Esophagus muscularis mucosa (tissue), 4 donors: Measurements from ENCODE around the gene SEMA6C. TPM values are rescaled to one million over a fixed set of nuclear protein-coding genes. Genes with fewer than 3 reads are reported as not detected.

Experiments used
- DNase-seq: peaks from one replicate; pipeline ENCODE4 v3.0.0-alpha.2; 2017; ENCODE audit errors: extremely low spot score
- H3K27ac ChIP-seq, 4 donors: fragments of 200-600 bp; sonication (generic); replicated peaks in 1 of 4; 1 replicate in 3 of 4; 2 replicates in 1 of 4; pipeline ENCODE4 v1.5.1; 2016 to 2019; ENCODE audit warnings: mild to moderate bottlenecking in 1 of 4
- H3K27me3 ChIP-seq, 4 donors: fragments of 200-600 bp; sonication (generic); one replicate each; pipeline versions ENCODE4 v1.5.1 to v1.6.0; 2016 to 2019
- H3K36me3 ChIP-seq, 4 donors: fragments of 200-600 bp; sonication (generic); one replicate each; pipeline ENCODE4 v1.5.1; 2016 to 2019
- H3K4me1 ChIP-seq, 4 donors: fragments of 200-600 bp; sonication (generic); one replicate each; pipeline ENCODE4 v1.5.1; 2016 to 2019
- H3K4me3 ChIP-seq, 4 donors: fragments of 200-600 bp; sonication (generic); 1 replicate in 2 of 4; 2 replicates in 2 of 4; pipeline ENCODE4 v1.5.1; 2016 to 2019; ENCODE audit warnings: mild to moderate bottlenecking in 4 of 4, moderate library complexity in 1 of 4
- H3K9me3 ChIP-seq, 4 donors: fragments of 200-600 bp; sonication (generic); 1 replicate in 3 of 4; 2 replicates in 1 of 4; pipeline ENCODE4 v1.5.1; 2016 to 2019
- CTCF ChIP-seq, 3 experiments: fragments of 200-600 bp in 2 of 3; fragments of 450-650 bp in 1 of 3; sonication (generic) in 2 of 3; IDR thresholded peaks; one replicate each; pipeline ENCODE4 v1.5.1; 2017 to 2019; ENCODE audit warnings: antibody characterized with exemption in 3 of 3, mild to moderate bottlenecking in 2 of 3, moderate library complexity in 1 of 3
- EP300 ChIP-seq: sonication (generic); formaldehyde crosslinking; IDR thresholded peaks from one replicate; pipeline ENCODE4 v1.6.1; 2017; ENCODE audit warnings: antibody characterized with exemption
- POLR2A ChIP-seq: fragments of 450-650 bp; IDR thresholded peaks from one replicate; pipeline ENCODE4 v1.6.1; 2017; ENCODE audit warnings: antibody characterized with exemption, moderate library complexity, mild to moderate bottlenecking, low read depth
- POLR2AphosphoS5 ChIP-seq, 2 donors: sonication (generic); formaldehyde crosslinking; IDR thresholded peaks; one replicate each; pipeline ENCODE4 v1.6.1; 2017; ENCODE audit warnings: antibody characterized with exemption in 2 of 2
- WGBS: methylation state at CpG from one replicate; pipeline ENCODE4 v1.1.5; 2018; 5-methylcytosine and 5-hydroxymethylcytosine counted together
- intact Hi-C: fragments of 100-400 bp; cut with DNase I; formaldehyde crosslinking; loops from one replicate; pipeline ENCODE4 v1.15.1; 2023
- total RNA-seq, 4 donors: library from RNA; depleted of rRNA; stranded (reverse); fragments of >200 nt; gene quantifications; one replicate each; pipeline versions ENCODE4 v1.1.0 to v1.2.1, GENCODE V29; 2016

The SEMA6C gene
- total RNA-seq, 4 donors from 2014 or later: 5.3 to 12.2 (median 7.3) TPM

GRCh38 chr1:151166505-151166956 is 20.1 kb upstream of the SEMA6C start:
- no peak for DNase-seq
- intact Hi-C loops: no loop called here
- peak overlapping the region; percentile 65 to 88 (median 70) for H3K4me3 ChIP-seq
- H3K36me3 ChIP-seq: peaks cover 16 to 50% (median 35%) of the 10 kb centered on the region in 4 donors
- no peaks in the 10 kb centered on the region for H3K9me3 ChIP-seq
- H3K27ac ChIP-seq: peak overlapping the region; percentile 85 to 93 (median 88)
- TF ChIP-seq POLR2AphosphoS5 (IDR thresholded peaks at IDR 0.05) (no peak), POLR2A (no peak), EP300 (no peak)
- no peaks in the 10 kb centered on the region for H3K27me3 ChIP-seq
- H3K4me1 ChIP-seq: peaks cover 19 to 41% (median 39%) of the 10 kb centered on the region in 4 donors
- 4% methylated on average over 15 of the region's 15 CpGs for WGBS

GRCh38 chr1:151165738-151166504 is 19.5 kb upstream of the SEMA6C start, which contains the start of the genes LYSMD1 and SCNM1:
LYSMD1 (minus strand) TSS chr1:151165902; CDS start chr1:151165258, 644 bp downstream.
SCNM1 (plus strand) TSS chr1:151166144; CDS start chr1:151166153, 9 bp downstream.
- peaks cover 19 to 43% (median 40%) of the 10 kb centered on the region in 4 donors for H3K4me1 ChIP-seq

GRCh38 chr1:151165281-151165737 is 18.9 kb upstream of the SEMA6C start:
- Histone ChIP-seq H3K4me1 (peaks cover 19 to 49% (median 46%) of the 10 kb centered on the region in 4 donors), H3K9me3 (no peaks in the 10 kb centered on the region), H3K4me3 (peak overlapping the region; percentile 65 to 88 (median 70)), H3K36me3 (peaks cover 26 to 50% (median 42%) of the 10 kb centered on the region in 4 donors), H3K27ac (peak overlapping the region; percentile 85 to 93 (median 88)), H3K27me3 (no peaks in the 10 kb centered on the region)
- TF ChIP-seq POLR2AphosphoS5 (IDR thresholded peaks at IDR 0.05): peak in 1 of 2 donors; percentile 8
- TF ChIP-seq CTCF (IDR thresholded peaks at IDR 0.05): peak in 1 of 3 experiments; percentile 1
- TF ChIP-seq EP300: no peak
- no peak for TF ChIP-seq POLR2A
- no peak for DNase-seq
- intact Hi-C loops: no loop called here
- WGBS: 12% methylated on average over 15 of the region's 15 CpGs

More at GRCh38 chr1:151165738-151166504, 19.5 kb upstream of the SEMA6C start, which contains the start of the genes LYSMD1 and SCNM1:
- intact Hi-C loops: no loop called here
- no peak for TF ChIP-seq POLR2A
- TF ChIP-seq CTCF (IDR thresholded peaks at IDR 0.05): peak in 2 of 3 experiments; percentile 19 to 47
- peak; percentile 92 to 99 for TF ChIP-seq POLR2AphosphoS5 (IDR thresholded peaks at IDR 0.05)
- no peak for TF ChIP-seq EP300
- Histone ChIP-seq H3K4me3 (peak within 1 kb of the TSS; percentile 65 to 88 (median 70)), H3K27ac (peak within 1 kb of the TSS; percentile 85 to 93 (median 88)), H3K27me3 (no peaks in the 10 kb centered on the region), H3K36me3 (peaks cover 21 to 50% (median 39%) of the 10 kb centered on the region in 4 donors), H3K9me3 (no peaks in the 10 kb centered on the region)
- under 1% methylated on average over 38 of the region's 38 CpGs for WGBS
- peak; percentile 99 for DNase-seq

- Histone ChIP-seq H3K4me1 (peaks cover 19 to 50% (median 46%) of the 10 kb centered on the region in 4 donors), H3K4me3 (peak overlapping the region; percentile 65 to 88 (median 70)), H3K27me3 (no peaks in the 10 kb centered on the region), H3K9me3 (no peaks in the 10 kb centered on the region), H3K27ac (peak overlapping the region; percentile 85 to 93 (median 88)), H3K36me3 (peaks cover 26 to 48% (median 43%) of the 10 kb centered on the region in 4 donors)
- 32% methylated on average over 11 of the region's 11 CpGs for WGBS
- intact Hi-C loops: no loop called here
- DNase-seq: no peak
- TF ChIP-seq CTCF (IDR thresholded peaks at IDR 0.05) (peak in 1 of 3 experiments; percentile 4), POLR2A (peak; percentile 2), POLR2AphosphoS5 (IDR thresholded peaks at IDR 0.05) (no peak)
These were observed 18.4 kb upstream of the SEMA6C start for GRCh38 chr1:151164732-151165280.
